ENCODE measurements around the gene CRYBB1.
A peak's percentile ranks its signal among the peaks of the same experiment; 100 is the strongest.

CRYBB1 gene

GRCh38 chr22:26617271-26618199, at the start of gene CRYBB1:
Gene CRYBB1, minus strand, starts transcription at chr22:26618027. Its CDS starts 1,708 bp downstream, at chr22:26616319.
- DNase-seq: no peak

GRCh38 chr22:26667140-26667539, 49.3 kb upstream of the CRYBB1 start:
- no peak for DNase-seq

- DNase-seq: no peak
Observed at GRCh38 chr22:26665813-26666231, 48.0 kb upstream of the CRYBB1 start.

GRCh38 chr22:26663374-26663923, 45.6 kb upstream of the CRYBB1 start:
- no peak for DNase-seq

GRCh38 chr22:26662160-26662559, 44.3 kb upstream of the CRYBB1 start:
- no peak for DNase-seq

GRCh38 chr22:26660961-26661578, 43.2 kb upstream of the CRYBB1 start:
- peak in 1 of 2 experiments; percentile 41 for DNase-seq

GRCh38 chr22:26660356-26660755, 42.5 kb upstream of the CRYBB1 start:
- DNase-seq: no peak

- DNase-seq: peak; percentile 37 to 68
Observed at GRCh38 chr22:26658671-26659478, 41.0 kb upstream of the CRYBB1 start.

- no peak for DNase-seq
Observed at GRCh38 chr22:26658161-26658560, 40.3 kb upstream of the CRYBB1 start.

- DNase-seq: peak in 1 of 2 experiments; percentile 30
Observed at GRCh38 chr22:26656891-26657851, 39.3 kb upstream of the CRYBB1 start, which contains the start of gene MIAT. Gene MIAT, plus strand, starts transcription at chr22:26657588.

GRCh38 chr22:26651815-26652214, 34.0 kb upstream of the CRYBB1 start:
- no peak for DNase-seq

- DNase-seq: no peak
Observed at GRCh38 chr22:26650722-26651421, 33.0 kb upstream of the CRYBB1 start.

- DNase-seq: peak in 1 of 2 experiments; percentile 21
Observed at GRCh38 chr22:26648528-26649388, 30.9 kb upstream of the CRYBB1 start.

- DNase-seq: peak; percentile 62 to 77
Observed at GRCh38 chr22:26648011-26648497, 30.2 kb upstream of the CRYBB1 start.

- no peak for DNase-seq
Observed at GRCh38 chr22:26646158-26646557, 28.3 kb upstream of the CRYBB1 start.

GRCh38 chr22:26643418-26644100, 25.7 kb upstream of the CRYBB1 start:
- DNase-seq: no peak

- DNase-seq: no peak
Observed at GRCh38 chr22:26642465-26643417, 24.9 kb upstream of the CRYBB1 start.

- no peak for DNase-seq
Observed at GRCh38 chr22:26636296-26636695, 18.5 kb upstream of the CRYBB1 start.
